Epidermal melanocyte (primary cell): ENCODE data around the gene DAGLB.
"Not testable (repeated sequence)": the region's sequence is repeated elsewhere in the genome, so short reads cannot be mapped to it uniquely, and the experiment has no call there.

Experiments used
- DNase-seq: peaks from one replicate; pipeline ENCODE4 v3.0.0; 2011; ENCODE audit warnings: low spot score; ENCODE audit not compliant: insufficient read length

Gene DAGLB

DNA sequence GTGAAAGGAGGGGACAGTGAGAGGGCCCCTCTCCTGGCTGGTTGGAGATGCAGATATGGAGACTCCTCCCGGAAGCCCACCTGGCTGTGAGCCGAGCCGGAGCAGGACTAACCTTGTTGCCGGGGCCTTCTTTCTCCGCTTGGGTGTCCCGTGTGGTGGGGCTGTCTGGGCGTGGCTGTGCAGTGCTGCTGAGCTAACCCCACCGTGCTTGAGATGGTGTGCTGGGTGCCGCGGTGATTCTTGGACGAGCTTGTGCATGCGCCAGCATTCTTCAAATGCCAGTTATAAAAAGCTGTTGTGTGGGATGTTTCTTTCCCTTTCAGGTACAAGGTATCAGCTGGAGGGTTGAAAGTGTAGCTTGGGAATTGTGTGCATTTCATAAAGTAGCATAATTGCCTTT, 48.8 kb downstream of the DAGLB start:
- no peak for DNase-seq

DNA sequence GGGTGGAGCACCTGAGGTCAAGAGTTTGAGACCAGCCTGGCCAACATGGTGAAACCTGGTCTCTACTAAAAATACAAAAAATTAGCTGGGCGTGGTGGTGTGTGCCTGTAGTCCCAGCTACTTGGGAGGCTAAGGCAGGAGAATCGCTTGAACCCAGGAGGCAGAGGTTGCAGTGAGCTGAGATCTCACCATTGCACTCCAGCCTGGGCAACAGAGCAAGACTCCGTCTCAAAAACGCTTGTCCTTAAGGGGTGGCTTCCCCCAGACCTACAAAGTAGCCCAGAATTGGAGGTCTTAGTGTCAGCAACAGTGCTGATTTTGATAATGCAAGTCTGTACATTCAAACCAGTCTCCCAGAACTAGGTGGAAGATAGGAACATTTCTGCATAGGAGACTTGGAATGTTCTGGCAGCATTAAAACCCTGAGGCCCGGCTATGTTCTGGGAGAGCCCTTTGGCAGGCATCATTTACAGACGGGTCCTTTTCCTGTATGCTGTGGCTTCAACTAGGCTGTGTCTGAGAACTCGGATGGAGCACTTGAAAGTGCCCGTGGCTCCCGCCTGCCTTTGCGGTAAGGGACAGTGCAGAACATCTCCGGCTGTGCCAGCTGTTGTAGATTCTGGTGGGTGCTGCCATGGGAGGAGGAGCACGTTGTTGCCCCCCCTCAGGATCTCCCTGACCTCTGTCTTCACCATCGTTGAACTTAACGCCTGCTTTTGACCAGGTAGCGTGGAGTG, 49.8 kb downstream of the DAGLB start:
- not testable (repeated sequence) for DNase-seq

DNA sequence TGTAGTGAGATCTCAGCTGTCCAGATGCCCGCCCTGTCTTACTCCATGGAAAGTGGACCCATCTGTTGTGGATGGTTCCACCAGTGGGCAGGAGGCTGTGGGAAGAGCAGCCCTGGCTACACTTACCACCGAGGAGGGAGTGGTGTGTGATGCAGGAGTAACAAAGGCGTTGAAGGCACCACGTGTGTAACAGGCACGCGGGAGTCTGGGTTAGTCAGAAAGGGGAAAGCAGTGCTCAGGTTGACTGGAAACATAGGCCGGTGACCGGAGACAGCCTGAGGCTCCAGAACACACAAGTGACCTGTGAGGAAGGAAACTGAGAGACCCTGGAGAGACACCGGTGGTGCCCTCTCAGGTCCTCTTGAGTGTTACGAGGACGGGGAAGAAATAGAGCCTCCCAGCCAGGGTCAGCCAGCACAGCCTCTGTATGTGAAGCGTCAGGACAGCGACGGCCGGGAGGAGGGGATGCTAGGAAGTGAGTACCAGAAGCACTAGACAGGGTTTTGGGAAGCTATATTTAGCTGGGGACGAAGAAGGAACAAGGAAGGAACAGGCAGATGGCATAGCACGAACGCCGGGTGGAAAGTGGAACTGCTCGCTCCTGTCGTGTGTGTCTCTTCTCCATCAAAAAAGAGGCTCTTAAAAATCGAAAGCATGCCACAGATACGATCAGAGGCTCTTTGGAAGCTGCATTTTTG, 51.7 kb downstream of the DAGLB start:
- no peak for DNase-seq

DNA sequence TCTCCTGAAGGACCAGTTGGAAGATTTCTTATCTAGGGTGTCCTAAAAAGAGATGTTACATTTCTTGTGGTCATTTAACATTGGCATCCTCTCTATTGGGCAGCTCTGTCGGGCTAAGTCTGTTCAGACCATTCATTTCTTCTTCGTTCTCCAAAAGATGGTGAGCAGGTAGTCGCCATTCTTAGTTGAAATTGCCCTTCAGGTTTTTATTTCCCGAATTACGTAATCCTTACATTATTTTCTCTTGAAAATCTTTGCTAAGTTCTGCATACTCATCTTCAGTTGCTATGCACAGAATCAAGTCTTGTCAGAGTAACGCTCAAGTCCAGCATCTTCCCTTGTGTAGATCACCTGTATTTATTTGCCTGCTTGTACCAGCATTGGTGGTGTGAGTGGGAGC, 53.6 kb downstream of the DAGLB start:
- DNase-seq, result no peak

DNA sequence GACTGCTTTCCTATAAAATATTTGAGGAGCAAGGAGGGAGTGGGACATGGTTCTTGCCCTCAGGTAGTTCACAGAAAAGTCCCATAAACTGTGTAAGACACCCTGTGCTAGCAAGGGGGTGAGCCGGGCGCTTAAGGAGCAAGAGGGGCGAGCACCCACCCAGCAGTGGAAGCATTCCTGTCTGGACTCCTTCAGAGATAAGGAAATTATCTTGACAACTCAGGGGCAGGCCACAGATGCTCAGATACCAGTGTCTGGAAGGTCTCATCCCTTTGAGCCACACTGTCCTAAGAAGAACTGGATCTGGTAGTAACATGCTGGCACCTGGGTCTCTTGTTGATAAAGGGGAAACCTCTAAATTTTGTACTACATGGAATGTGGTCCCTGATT, 54.1 kb downstream of the DAGLB start:
- DNase-seq, result no peak

DNA sequence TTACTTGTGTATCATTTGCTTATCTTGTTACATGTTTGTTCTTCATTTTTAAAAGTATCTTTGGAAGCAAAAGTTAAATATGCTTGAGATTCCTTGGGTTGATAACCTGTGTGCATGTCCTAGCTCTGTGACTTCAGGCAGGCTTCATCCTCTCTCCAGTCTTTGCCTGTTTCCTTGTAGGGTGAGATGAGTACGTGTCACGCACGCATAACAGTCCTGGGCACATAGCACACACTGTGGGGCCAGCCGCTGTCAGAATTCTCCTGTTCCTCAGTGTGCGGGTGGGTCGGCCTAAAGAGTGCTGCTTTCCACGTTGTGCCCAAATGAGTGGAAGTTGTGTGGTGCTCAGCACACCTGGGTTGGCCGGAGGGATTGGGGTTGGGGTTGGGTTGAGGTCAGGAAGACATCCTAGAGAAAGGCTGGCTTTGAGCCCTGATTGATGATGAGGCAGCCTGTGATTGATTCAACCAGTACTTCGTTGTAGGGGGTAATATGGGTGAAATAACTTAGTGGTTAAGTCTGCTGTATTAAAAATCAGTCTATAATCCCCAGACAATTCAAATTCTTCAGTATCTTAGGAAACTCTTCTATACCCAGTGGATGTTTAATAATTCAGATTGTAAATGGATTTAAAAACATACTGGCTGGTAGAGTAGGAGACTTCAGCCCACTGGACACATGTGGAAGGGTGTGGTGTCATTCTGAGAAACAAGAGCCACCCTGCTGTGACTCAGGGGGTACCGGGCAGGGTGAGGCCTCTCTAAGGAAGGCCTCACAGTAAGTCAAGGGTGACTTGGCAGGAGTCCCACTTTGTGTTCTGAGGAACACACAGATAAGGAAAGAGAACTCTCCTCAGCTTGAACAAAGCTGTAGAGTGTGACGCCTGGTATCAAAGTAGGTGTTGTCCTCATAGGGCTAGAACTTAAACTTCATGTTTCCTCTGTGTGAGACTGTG, 54.8 kb downstream of the DAGLB start:
- no peak for DNase-seq

DNA sequence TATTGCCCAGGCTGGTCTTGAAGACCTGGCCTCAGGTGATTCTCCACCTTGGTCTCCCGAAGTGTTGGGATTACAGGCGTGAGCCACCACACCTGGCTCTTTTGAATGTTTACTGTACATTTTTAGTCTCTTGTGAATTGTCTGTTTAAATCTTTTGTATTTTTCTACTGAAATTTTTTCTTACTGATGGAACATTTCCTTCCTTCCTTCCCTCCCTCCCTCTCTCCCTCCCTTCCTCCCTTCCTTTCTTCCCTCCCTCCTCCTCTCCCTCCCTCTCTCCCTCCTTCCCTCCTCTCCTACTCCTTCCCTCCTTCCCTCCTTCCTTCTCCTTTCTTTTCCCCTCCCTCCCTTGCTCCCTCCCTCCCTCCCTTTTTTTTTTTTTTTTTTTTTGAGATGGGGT, 58.0 kb downstream of the DAGLB start:
- DNase-seq, result no peak

DNA sequence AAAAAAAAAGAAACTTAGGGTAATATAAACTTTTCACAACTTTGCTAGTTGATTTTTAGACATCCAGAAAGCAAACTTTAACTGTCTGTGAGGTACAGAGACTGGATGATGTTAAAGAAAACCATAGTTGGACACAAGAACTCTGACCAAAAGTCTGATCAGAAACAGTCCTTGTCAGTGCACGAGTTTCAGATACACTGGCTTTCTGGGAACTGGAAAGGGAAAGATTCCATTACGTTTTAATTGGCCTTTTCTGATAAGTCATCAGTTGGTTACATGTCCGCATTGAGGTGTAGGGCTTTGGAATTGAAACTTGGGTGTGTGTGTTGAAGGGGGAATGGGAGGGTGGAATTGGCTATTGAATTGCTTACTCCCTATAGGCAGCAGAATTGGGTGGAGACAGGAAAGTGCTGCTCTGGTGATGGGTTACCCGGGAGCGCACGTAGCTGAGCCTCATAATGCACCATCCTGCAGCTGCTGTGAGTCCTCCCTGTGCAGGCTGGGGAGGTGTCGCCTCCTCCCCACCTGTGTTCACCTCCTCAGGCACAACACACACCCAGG, 59.9 kb downstream of the DAGLB start:
- DNase-seq, result no peak

DNA sequence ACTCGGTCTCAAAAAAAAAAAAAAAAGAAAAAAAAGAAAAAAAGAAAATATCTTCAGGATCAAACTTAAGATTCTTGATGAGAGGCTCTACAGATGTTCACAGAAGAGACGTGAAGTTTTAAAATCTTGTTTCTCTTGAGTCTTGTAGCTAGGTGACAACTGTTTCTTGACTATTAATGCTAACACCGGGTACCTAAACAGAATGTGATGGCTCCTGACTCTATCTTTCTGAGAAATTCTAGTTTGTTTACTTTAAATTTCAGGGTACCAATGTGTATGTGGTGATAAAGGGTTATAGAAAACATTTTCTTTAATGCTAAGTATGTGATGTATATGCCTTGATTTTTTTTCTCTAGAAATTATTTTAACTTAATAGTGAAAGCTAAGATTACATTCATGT, 61.0 kb downstream of the DAGLB start:
- no peak for DNase-seq

DNA sequence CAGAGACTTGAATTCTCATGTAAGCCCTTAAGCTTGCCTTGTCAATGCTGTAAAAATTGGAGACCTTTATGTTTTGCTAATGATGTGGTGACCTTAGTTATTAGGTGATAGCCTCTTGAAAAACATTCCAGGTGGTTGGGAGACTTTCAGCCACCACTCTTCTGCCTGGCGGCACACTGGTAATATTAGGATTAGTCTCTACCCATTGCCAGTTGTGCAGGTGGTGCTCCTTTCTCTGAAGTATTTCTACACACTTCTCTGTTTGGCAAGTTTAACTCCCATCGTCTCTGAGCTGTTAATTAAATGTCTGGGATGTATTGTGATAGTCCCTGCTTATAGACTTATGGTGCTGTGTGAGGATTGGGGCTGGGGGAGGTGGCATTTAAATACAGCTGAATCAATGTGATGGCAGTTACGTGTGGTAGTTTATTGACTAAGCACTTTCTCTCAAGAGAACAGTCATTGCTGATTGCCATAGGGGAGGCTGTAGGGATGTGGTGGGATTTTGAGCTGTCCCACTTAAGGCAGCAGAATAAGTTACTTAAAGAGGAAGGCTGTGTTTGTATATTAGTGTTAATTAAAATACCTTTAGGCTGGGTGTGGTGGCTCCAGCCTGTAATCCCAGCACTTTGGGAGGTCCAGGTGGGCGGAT, 61.7 kb downstream of the DAGLB start:
- no peak for DNase-seq

DNA sequence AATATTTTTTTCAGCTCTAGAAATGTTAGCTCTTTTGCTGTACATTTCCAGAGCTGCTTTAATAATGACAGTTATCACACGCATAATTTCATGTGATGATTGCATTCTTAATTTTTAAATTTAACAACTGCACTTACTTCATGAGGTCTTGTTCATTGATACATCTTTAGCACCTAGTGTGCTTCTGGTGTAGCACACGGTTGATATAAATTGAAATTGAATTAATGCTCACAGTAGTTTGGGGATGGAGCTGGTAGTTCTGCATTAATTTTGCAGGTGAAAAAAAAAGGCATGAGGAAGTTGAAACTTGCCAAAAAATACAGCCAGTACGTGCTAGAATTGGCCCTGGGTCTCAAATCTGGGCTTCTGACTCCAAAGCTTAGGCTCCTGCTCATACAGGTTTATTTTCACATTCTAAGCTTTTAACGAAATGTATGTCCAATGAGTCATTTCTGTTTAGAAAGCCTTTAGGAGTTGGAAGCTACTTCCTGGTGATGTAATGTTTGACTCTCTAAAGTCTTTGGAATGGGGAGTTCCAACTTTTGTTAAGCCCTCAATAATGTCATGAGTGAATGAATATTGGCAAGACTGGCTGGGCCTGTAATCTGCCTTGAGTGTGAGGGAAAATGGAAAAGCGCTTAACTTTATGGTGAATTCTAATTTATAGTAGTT, 62.5 kb downstream of the DAGLB start:
- DNase-seq, result no peak

DNA sequence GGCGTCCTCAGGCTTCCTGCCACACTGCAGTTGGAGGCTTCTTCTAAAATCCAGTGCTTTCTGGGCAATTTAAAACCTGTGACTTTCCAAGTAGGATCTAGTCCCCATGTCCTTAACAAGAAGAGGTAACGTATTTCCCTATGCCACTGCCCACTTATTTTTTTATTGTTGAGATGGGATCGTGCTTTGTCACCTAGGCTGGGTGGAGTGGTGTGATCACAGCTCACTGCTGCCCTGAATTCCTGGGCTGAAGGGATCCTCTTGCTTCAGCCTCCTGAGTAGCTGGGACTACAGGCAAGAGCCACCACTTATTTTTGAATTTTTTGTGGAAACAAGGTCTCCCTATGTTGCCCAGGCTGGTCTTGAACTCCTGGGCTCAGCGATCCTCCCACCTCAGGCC, 63.4 kb downstream of the DAGLB start:
- DNase-seq, result no peak

DNA sequence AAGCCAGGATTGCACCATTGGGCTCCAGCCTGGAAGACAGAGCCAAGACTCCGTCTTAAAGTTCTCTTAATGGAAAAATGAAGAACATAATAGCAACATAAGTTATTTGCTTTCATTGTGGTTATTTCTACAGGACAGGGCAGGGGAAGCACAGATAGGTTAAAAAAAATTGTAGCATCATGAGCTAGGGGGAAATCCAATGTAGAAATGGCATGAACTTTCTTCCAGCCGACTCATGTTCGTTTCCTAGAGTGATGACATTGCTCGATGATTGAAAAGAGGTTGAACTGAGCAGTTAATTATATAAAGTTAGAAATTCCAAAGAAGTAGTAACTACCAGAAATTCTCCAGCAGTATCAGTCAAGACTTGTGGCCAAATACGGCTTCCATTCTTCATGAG, 64.9 kb downstream of the DAGLB start:
- DNase-seq, result no peak

DNA sequence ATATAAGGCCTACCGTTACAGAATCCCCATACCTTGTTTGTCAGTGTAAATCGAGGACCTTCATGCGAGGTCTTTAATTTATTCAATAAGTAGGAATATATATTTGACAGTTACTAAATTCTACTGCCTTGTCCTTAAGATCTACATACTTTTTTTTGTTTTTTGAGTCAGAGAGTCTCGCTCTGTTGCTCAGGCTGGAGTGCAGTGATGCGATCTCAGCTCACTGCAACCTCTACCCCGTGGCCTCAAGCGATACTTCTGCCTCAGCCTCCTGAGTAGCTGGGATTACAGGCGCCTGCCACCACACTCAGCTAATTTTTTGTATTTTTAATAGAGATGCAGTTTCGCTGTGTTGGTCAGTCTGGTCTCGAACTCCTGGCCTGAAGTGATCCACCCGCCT, 65.9 kb downstream of the DAGLB start:
- DNase-seq, result not testable (repeated sequence)

DNA sequence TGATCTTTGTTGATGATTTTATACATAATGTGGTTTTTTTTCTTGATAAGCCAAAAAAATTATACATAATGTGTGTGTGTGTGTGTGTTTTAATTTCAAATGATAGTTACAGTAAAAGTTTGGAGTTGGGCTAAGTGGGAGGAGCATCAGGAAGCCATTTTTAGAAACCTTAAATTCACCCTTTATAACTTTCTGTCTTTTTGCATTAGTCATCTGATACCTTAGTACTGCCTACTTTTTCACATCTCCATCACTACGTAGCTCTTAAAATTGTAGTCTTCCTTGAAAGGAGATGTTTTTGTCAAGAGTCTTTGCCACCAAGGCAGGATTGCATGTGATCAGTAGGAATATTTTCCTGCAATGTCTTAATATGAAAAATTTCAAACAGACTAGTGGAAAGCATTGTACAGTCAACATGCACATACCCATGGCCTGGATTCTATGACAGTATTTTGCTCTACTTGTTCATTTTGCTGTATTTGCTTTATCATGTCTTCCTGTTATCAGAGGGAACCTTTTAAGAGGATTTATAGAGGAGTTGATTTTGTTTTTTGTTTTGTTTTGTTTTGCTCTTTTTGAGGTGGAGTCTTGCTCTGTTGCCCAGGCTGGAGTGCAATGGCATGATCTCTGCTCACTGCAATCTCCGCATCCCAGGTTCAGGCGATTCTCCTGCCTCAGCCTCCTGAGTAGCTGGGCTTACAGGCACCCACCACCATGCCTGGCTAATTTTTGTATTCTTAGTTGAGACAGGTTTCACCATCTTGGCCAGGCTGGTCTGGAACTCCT, 67.3 kb downstream of the DAGLB start:
- no peak for DNase-seq

DNA sequence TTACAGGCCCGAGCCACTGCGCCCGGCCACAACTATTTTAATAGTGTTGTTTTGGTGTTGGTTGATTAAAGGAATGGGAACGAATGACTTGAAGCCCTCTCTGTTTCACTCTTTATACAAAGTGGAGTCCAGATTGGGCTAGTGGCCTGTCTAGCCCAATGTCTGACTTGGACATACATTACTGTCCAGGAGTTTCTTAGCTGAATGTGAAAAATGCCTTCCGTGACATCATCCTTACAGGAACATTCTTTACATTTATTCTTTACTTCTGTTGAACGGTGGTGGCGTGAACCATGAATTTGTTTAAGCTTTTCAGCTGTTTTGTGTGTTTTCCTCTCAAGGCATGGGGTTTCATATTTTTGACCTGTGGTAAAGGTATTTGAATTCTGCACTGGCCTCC, 67.9 kb downstream of the DAGLB start:
- no peak for DNase-seq

DNA sequence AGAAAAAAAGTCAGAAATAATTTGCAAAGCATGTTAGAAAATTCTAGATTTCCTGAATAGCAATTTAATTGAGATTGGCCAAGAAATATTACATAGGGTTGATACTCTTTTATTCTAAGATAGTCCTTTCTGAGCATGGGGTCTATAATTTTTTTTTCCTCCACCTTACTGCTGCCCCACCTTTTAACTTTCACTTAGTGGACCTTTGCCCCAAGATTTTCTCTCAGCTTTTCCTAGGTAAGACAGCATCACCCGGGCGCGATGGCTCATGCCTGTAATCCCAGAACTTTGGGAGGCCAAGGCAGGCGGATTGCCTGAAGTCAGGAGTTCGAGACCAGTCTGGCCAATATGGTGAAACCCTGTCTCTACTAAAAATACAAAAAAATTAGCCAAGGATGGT, 69.2 kb downstream of the DAGLB start:
- not testable (repeated sequence) for DNase-seq

DNA sequence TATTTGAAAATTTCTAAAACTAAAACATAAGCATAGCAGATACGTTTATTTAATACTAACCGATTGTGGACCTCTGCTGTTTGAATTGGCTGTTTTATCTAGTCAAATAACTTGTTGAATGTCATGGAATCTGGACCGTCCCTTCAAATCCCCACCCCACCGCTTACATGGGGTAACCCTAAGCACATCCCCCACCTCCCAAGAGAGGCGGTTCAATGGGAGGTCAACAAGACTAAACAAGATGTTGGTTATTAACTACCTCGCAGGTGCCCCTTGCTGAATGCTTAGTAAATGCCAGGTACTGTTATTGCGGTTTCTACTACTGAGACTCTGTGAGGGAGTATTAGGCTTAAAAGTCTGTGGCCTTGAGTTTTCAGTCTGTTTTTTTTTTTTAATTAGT, 70.9 kb downstream of the DAGLB start:
- DNase-seq, result no peak

DNA sequence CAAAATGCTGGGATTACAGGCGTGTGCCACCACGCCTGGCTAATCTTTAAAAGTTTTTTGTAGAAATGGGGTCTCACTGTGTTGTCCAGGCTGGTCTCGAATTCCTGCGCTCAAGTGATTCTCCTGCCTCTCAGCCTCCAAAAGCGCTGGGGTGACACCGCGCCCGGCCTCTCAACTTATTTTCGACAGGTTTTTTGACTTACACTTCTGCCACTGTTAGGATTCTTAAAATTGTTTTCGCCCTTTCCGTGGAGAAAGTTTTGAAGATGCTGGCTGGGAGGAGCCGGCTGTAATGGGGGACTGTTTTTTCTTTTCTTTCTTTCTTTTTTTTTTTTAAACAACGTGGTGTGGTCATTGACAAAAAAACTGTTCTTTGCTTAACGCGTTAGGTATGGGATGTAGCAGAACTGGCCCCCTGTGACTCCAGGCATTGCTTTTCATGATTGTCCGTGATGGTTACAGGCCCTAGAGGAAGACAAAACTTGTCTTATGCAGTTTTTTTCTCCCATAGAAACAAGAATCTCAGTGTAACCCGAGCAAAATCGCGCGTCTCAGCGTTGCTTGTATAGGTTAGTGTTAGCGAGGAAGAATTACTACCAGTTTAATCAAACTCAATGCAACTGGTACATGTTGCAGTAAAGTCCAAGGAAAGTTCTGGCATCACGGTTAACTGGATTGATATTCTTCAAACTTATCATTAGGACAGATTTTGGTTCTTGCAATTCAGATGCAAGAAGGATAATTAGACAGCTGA, 72.2 kb downstream of the DAGLB start:
- DNase-seq, result no peak
